ENCODE data around the gene RAMP1.

RAMP1 gene

DNA sequence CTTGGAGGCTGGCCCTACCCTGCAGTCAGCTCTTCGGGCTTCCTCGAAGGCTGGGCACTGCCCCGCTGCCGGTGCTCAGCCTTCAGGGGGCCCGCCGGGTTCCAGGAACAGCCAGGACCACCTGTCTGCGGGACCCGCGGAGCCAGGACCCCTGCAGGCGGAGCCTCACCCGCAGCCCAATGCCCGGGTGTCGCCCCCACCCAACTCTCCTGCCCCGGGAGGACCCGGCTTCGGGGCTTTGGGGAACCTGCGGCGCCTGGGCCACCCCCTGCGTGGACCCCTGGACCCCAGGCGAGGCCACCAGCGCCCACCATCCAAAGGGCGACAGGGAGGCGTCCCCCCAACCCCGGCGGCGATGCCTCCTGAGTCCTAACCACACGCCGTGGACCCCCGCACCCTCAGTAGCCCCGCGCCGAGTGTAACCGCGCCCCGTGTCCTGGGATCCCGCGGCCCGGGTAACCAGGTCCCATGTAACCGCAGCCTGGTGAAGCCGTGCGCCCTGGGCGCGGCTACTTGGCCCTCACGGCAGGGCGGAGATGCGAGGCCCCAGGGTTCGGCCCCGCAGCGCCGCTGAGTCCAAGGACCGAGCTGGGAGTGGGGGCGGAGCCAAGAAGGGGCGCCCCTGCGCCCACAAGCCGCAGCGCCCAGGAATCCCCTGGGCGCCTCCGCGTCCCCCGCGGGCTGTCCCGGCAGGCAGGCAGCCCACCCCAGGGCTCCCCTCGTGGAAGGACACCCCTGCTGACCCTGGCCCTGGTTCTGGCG lies 96.4 kb downstream of the RAMP1 start:
- H3K27ac ChIP-seq (ENCODE audit: low read depth, low read length): no peak overlapping the region
- H3K79me2 ChIP-seq (ENCODE audit: control insufficient read depth, insufficient read depth, low read length, unreplicated experiment): no peaks in the 10 kb centered on the region
- H3K4me3 ChIP-seq (ENCODE audit: low read depth, low read length): peak overlapping the region; percentile 53
- peaks cover 27% of the 10 kb centered on the region for H3K27me3 ChIP-seq (ENCODE audit: insufficient read depth, low read length)
- H3K4me1 ChIP-seq (ENCODE audit: control insufficient read depth, insufficient read depth, low read length, unreplicated experiment): peaks cover 4% of the 10 kb centered on the region
- no peaks in the 10 kb centered on the region for H3K36me3 ChIP-seq (ENCODE audit: insufficient read depth, low read length)
- no peak overlapping the region for H2AFZ ChIP-seq (ENCODE audit: low read length, unreplicated experiment)

DNA sequence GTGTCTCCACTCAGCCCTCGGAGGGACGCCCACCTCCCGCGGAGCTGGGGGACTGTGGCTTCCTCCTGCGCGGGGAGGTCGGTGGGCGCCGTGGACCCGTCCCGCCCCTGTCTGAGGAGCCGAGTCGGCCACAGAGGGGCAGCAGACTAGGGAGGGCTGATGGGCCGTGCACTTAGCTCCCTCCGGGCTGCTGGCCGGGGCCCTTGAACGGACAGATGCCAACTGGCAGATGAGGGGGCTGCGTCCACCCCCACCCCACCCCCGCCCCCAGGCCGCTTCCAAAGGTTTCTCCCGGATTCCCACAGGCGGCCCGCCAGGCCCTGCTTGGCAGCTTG lies 96.9 kb downstream of the RAMP1 start:
- Histone ChIP-seq H3K79me2 (ENCODE audit: control insufficient read depth, insufficient read depth, low read length, unreplicated experiment) (no peaks in the 10 kb centered on the region), H2AFZ (ENCODE audit: low read length, unreplicated experiment) (no peak overlapping the region), H3K4me1 (ENCODE audit: control insufficient read depth, insufficient read depth, low read length, unreplicated experiment) (peaks cover 4% of the 10 kb centered on the region), H3K27me3 (ENCODE audit: insufficient read depth, low read length) (peaks cover 27% of the 10 kb centered on the region), H3K4me3 (ENCODE audit: low read depth, low read length) (peak overlapping the region; percentile 53), H3K27ac (ENCODE audit: low read depth, low read length) (no peak overlapping the region), H3K36me3 (ENCODE audit: insufficient read depth, low read length) (no peaks in the 10 kb centered on the region)

DNA sequence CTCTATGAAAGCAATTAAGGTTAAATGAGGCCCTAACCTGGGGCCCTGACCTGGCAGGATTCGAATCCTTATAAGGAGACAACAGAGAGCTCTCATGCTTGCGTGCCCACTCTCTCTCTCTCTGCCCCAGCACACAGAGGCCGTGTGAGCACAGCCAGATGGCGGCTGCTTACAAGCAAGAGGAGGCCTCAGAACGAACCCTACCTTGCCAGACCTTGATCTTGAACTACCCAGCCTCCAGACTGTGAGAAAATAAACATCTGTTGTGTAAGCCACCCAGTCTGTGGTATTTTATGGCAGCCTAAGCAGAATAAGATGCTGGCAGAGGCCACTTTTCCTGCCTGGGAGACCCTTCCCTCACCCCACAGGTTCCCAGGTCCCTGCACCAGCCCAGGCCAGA lies 102.2 kb downstream of the RAMP1 start:
- H3K79me2 ChIP-seq (ENCODE audit: control insufficient read depth, insufficient read depth, low read length, unreplicated experiment): no peaks in the 10 kb centered on the region
- no peak overlapping the region for H3K4me3 ChIP-seq (ENCODE audit: low read depth, low read length)
- H3K4me1 ChIP-seq (ENCODE audit: control insufficient read depth, insufficient read depth, low read length, unreplicated experiment): no peaks in the 10 kb centered on the region
- peaks cover 6% of the 10 kb centered on the region for H3K27me3 ChIP-seq (ENCODE audit: insufficient read depth, low read length)
- no peak overlapping the region for H3K27ac ChIP-seq (ENCODE audit: low read depth, low read length)
- no peak overlapping the region for H2AFZ ChIP-seq (ENCODE audit: low read length, unreplicated experiment)
- H3K36me3 ChIP-seq (ENCODE audit: insufficient read depth, low read length): no peaks in the 10 kb centered on the region
